Stimulated activated CD4-positive, alpha-beta T cell treated with anti-CD3 and anti-CD28 coated beads, Interleukin-12 subunit alpha, Interleukin-12 subunit beta, amount 100 ng/mL, for 48 hours (primary cell): ENCODE measurements around the gene PYY.

ENCODE experiments used
- DNase-seq, 3 donors: peaks; one replicate each; pipeline ENCODE4 v3.0.0-alpha.2; 2020; ENCODE audit warnings: low read depth in 2 of 3, low spot score in 1 of 3

Gene PYY

GRCh38 chr17:43917016-43917347, 36.8 kb downstream of the PYY start:
- no peak for DNase-seq

DNA sequence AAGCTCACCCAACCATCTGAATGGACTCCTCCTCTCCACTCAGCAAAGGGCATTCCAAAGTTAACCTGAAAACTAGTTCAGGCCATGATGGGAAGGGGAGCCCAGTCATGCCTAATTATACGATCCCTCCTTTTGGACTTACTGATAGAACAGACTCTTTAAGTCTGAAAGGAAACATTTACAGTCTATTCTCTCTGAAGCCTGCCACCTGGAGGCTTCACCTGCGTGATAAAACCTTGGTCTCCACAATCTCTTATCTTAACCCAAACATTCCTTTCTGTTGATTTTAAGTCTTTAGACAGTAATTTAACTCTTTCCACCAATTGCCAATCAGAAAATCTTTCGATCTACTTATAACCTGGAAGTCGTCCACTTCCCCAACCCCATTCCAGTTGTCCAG, 37.4 kb downstream of the PYY start:
- no peak for DNase-seq

GRCh38 chr17:43915559-43915958, 38.2 kb downstream of the PYY start:
- DNase-seq, result no peak

- no peak for DNase-seq
Measured at GRCh38 chr17:43914451-43914850, 39.3 kb downstream of the PYY start.

DNA sequence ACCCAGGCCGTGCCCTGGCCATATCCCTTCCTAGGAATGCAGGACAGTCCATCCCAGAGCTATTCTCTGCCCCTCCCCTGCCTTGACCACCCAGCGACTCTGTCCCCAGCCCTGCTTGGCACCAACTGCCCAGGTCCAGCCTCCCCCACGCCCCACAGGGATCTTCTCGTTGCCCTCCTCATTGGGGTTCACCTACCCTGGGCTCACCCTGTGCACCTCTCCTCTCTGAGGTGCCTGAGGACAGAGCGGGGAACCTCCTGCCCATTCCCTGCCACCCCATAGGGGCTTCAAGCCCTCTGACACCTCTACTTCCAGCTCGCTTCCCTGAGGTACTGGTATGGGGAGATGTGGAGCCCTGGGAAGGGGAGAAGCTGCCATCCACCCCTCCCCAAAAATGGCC, 40.2 kb downstream of the PYY start:
- no peak for DNase-seq

- no peak for DNase-seq
Measured at GRCh38 chr17:43912635-43913304, 41.0 kb downstream of the PYY start.

DNA sequence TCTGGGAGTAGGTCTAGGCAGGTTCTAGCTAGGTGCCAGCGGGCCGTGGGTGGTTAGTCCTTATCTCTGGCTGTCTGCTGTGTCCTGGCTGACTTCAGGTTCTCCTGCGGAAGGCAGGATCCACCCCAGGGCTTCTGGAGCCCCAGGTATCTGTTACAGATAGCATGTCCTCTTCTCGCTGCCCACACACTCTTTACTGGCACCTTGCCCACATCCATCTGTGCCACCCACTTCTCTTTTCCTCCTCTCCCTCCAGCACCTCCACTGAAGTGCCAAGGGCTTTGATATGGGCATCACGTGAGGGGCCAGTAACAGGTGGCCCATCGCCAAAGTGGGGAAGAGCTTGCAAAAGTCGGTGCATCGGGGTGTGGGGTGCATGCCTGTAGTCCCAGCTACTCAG, 41.8 kb downstream of the PYY start:
- no peak for DNase-seq

DNA sequence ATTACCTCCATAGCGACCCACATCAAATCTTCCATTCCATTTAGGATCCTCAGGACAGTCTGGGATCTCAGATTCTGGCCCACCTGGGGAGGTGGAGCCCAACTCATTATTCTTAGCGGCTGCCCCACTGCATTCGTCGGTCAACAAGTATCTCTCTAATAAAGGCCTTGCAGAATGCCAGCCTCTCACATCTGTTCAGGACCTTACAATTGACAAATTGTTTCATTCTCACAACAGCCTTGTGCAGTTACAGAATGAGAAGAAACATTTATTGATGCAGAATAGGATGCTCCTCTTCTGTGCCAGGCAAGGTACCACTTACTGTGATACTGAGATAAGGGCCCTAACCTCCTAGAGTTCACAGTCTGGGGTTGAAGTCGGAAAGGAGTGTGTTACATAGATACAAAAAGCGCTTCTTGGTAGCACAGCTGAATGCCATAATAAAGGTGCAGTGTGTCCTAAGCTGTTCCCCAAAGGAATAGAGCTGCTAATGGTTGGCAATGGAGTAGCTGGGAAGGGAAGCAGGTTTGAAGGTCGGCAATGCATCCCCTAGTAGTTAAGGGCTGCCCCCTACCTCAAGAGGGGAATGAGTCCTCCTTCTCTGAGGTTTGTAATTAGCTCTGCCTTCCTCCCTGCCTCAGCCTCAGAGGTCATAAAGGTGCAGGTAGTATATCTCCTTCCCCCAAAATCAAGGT, 44.1 kb downstream of the PYY start:
- DNase-seq, result no peak

GRCh38 chr17:43907998-43908721, 45.6 kb downstream of the PYY start:
- peak; percentile 25 to 32 (median 30) for DNase-seq

DNA sequence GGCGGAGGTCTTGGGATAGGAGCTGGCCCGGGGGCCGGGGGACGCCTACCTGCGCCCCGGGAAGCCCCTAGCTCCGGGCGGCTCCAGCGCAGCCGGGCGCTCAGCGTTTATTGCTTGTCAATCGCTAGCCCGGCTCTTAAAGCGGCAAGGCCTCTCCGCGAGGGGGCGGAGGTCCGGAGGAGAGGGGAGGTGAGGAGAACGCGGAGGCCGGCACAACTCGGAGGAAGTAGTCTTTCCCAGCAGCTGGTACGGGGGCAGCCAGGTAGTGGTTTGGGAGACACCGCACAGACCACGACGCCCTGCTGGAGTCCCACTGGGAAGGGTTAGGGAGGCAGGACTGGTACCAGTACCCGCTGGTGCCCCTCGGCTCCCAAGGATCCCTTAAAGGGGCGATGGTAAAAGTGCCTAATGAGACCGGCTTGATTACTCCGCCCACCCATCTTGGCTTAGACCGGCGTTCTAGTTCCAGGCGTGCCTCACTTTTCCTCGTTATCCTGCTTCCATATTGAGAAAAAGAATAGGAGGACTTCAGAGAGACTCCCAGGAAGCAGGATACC, 46.2 kb downstream of the PYY start, which contains the start of gene MPP2:
Gene MPP2 (minus strand): TSS at position 112 of the 557 bp plus-strand sequence. CDS start 3,076 bp downstream, outside the sequence.
- DNase-seq, result peak in 2 of 3 donors; percentile 37 to 47

DNA sequence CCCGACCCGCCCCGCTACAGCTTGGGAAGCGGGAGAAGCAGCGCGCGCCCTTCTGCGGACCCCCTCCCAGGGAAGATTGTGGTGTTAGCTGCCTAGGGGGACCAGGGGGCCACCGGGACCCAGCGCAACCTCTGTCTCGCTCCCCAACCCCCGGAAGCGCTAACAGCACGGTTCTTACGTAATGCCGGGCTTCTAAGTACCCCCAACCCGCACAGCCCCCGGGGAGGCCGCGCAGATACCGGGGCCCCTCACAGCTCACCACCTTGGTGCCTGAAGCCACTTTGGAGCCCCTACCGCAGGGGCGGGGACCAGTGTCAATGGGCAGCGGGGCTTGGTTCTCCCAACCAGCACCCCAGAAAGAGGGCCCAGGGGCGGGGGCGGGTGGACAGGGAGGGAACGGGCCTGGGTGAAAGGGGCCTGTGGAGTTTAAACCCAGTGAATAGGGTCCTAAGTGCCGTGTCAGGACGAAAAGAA, 46.8 kb downstream of the PYY start:
- DNase-seq, result no peak

GRCh38 chr17:43905985-43906852, 47.5 kb downstream of the PYY start:
- no peak for DNase-seq

- DNase-seq, result no peak
Measured at GRCh38 chr17:43905400-43905984, 48.2 kb downstream of the PYY start.
